ENCODE results near the gene CD151.

DNA sequence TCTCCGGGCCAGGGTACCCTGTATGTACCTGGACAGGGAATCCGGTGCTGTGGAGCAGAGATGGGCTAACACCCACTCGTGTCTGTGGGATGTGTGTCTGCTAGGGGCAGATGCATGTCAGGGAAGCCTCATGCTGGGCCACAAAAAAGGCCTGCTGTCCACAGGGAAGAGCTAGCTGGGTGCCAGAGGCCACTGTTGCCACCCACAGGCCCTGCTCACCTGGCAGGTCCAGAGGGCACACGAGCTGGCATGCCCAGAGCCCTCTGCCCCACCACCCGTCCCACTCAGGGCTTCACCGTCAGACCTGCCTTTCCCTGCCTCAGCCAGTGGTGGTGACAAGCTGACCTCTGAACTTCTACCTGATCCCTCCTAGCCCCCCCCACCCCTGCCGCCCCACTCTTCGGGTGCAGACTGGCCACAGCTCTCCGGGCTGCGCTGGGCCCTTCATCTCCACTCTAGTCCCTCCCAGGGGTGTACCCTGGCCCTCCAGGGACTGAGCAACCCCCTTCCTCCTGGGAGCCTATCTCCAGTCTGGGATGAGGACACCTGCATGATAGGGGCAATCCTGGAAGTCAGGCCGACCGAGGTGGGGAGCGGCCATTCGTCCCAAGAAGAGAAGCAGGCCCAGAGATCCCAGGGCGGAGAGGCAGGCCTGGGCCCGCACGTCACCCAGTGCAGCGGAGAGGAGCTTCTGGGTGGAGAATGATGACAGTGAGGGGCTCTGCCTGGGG lies 36.0 kb upstream of the CD151 start:
- TF ChIP-seq, protein P1, sequence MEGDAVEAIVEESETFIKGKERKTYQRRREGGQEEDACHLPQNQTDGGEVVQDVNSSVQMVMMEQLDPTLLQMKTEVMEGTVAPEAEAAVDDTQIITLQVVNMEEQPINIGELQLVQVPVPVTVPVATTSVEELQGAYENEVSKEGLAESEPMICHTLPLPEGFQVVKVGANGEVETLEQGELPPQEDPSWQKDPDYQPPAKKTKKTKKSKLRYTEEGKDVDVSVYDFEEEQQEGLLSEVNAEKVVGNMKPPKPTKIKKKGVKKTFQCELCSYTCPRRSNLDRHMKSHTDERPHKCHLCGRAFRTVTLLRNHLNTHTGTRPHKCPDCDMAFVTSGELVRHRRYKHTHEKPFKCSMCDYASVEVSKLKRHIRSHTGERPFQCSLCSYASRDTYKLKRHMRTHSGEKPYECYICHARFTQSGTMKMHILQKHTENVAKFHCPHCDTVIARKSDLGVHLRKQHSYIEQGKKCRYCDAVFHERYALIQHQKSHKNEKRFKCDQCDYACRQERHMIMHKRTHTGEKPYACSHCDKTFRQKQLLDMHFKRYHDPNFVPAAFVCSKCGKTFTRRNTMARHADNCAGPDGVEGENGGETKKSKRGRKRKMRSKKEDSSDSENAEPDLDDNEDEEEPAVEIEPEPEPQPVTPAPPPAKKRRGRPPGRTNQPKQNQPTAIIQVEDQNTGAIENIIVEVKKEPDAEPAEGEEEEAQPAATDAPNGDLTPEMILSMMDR (conservative IDR thresholded peaks at IDR 0.05; ENCODE audit: low read depth in 2 of 2): no peak
- TF ChIP-seq POLR2AphosphoS5 (IDR thresholded peaks at IDR 0.05; ENCODE audit: low read depth) (no peak), CREB1 (CRISPR knock-in tag; IDR thresholded peaks at IDR 0.05; ENCODE audit: low read depth) (no peak), JUNB (IDR thresholded peaks at IDR 0.05; ENCODE audit: unreplicated experiment) (no peak), EZH2 (IDR thresholded peaks at IDR 0.05; ENCODE audit: low read depth, unreplicated experiment) (no peak), ETS1 (IDR thresholded peaks at IDR 0.05) (no peak), STAT1 (IDR thresholded peaks at IDR 0.05; ENCODE audit: unreplicated experiment) (no peak), EZH2phosphoT487 (IDR thresholded peaks at IDR 0.05; ENCODE audit: unreplicated experiment) (no peak), NANOG (IDR thresholded peaks at IDR 0.05; ENCODE audit: borderline replicate concordance) (no peak), ZNF114 (CRISPR knock-in tag; IDR thresholded peaks at IDR 0.05) (no peak), ZNF331 (CRISPR knock-in tag; IDR thresholded peaks at IDR 0.05; ENCODE audit: low read depth) (no peak)
- TF ChIP-seq, protein P2, sequence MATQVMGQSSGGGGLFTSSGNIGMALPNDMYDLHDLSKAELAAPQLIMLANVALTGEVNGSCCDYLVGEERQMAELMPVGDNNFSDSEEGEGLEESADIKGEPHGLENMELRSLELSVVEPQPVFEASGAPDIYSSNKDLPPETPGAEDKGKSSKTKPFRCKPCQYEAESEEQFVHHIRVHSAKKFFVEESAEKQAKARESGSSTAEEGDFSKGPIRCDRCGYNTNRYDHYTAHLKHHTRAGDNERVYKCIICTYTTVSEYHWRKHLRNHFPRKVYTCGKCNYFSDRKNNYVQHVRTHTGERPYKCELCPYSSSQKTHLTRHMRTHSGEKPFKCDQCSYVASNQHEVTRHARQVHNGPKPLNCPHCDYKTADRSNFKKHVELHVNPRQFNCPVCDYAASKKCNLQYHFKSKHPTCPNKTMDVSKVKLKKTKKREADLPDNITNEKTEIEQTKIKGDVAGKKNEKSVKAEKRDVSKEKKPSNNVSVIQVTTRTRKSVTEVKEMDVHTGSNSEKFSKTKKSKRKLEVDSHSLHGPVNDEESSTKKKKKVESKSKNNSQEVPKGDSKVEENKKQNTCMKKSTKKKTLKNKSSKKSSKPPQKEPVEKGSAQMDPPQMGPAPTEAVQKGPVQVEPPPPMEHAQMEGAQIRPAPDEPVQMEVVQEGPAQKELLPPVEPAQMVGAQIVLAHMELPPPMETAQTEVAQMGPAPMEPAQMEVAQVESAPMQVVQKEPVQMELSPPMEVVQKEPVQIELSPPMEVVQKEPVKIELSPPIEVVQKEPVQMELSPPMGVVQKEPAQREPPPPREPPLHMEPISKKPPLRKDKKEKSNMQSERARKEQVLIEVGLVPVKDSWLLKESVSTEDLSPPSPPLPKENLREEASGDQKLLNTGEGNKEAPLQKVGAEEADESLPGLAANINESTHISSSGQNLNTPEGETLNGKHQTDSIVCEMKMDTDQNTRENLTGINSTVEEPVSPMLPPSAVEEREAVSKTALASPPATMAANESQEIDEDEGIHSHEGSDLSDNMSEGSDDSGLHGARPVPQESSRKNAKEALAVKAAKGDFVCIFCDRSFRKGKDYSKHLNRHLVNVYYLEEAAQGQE (IDR thresholded peaks at IDR 0.05; ENCODE audit: unreplicated experiment): no peak
- TF ChIP-seq, protein P3, sequence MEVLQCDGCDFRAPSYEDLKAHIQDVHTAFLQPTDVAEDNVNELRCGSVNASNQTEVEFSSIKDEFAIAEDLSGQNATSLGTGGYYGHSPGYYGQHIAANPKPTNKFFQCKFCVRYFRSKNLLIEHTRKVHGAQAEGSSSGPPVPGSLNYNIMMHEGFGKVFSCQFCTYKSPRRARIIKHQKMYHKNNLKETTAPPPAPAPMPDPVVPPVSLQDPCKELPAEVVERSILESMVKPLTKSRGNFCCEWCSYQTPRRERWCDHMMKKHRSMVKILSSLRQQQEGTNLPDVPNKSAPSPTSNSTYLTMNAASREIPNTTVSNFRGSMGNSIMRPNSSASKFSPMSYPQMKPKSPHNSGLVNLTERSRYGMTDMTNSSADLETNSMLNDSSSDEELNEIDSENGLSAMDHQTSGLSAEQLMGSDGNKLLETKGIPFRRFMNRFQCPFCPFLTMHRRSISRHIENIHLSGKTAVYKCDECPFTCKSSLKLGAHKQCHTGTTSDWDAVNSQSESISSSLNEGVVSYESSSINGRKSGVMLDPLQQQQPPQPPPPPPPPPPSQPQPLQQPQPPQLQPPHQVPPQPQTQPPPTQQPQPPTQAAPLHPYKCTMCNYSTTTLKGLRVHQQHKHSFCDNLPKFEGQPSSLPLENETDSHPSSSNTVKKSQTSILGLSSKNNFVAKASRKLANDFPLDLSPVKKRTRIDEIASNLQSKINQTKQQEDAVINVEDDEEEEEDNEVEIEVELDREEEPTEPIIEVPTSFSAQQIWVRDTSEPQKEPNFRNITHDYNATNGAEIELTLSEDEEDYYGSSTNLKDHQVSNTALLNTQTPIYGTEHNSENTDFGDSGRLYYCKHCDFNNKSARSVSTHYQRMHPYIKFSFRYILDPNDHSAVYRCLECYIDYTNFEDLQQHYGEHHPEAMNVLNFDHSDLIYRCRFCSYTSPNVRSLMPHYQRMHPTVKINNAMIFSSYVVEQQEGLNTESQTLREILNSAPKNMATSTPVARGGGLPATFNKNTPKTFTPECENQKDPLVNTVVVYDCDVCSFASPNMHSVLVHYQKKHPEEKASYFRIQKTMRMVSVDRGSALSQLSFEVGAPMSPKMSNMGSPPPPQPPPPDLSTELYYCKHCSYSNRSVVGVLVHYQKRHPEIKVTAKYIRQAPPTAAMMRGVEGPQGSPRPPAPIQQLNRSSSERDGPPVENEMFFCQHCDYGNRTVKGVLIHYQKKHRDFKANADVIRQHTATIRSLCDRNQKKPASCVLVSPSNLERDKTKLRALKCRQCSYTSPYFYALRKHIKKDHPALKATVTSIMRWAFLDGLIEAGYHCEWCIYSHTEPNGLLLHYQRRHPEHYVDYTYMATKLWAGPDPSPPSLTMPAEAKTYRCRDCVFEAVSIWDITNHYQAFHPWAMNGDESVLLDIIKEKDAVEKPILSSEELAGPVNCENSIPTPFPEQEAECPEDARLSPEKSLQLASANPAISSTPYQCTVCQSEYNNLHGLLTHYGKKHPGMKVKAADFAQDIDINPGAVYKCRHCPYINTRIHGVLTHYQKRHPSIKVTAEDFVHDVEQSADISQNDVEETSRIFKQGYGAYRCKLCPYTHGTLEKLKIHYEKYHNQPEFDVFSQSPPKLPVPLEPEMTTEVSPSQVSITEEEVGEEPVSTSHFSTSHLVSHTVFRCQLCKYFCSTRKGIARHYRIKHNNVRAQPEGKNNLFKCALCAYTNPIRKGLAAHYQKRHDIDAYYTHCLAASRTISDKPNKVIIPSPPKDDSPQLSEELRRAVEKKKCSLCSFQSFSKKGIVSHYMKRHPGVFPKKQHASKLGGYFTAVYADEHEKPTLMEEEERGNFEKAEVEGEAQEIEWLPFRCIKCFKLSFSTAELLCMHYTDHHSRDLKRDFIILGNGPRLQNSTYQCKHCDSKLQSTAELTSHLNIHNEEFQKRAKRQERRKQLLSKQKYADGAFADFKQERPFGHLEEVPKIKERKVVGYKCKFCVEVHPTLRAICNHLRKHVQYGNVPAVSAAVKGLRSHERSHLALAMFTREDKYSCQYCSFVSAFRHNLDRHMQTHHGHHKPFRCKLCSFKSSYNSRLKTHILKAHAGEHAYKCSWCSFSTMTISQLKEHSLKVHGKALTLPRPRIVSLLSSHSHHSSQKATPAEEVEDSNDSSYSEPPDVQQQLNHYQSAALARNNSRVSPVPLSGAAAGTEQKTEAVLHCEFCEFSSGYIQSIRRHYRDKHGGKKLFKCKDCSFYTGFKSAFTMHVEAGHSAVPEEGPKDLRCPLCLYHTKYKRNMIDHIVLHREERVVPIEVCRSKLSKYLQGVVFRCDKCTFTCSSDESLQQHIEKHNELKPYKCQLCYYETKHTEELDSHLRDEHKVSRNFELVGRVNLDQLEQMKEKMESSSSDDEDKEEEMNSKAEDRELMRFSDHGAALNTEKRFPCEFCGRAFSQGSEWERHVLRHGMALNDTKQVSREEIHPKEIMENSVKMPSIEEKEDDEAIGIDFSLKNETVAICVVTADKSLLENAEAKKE (CRISPR knock-in tag; IDR thresholded peaks at IDR 0.05): no peak
